ENCODE data around the gene ZNF335. TPM values are rescaled to one million over a fixed set of nuclear protein-coding genes. Genes with fewer than 3 reads are reported as not detected.

The ZNF335 gene
- total and polyA plus RNA-seq, 2 of the 13 experiments (the other 11 are each of a cell fraction or from before 2014, with no cell fraction given): 9.7 to 13.7 TPM

DNA sequence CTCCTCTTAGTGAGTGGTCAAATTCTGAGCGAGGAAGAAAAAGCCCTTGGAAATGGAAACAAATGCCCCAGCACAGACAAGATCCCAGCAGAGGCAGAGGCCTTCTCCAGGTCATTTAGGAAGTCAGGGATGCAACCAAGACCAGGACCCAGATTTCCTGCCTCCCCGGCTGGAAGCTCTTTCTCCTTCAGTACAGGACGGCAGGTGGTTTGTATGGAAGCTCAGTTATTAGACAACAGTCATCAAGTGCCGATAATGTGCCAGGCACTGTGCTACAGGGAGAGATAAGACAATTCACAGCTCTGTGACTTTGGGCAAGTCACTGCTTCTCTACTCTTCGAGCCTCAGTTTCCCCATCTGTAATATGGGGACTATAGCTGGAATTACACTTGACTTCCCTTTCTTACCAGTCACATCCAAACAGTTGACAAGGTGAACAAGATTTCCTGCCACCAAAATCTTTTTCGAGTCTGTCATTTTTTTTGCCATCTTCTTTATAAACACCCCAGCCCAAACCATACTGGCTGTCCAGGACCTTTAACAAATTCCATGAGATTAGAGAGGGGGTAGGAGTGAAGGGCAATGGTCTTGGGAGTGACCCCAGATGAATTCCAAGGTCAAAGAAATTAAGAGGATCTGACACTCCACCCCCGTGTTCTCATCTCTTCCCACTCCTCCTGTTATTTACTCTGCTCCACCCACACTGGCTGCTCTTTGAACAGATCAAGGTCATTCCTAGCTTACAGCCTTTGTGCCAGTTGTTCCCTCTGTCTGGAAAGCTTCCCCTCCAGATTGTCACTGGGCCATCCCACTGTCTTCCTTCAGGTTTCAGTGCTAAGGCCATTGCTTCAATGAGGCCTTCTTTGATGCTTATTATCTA is 42.8 kb upstream of the ZNF335 start (continued):
- TF ChIP-seq ETV6 (CRISPR knock-in tag; conservative IDR thresholded peaks at IDR 0.05): no peak; the same call in 1 of the 2 replicates
- peak; percentile 94 for TF ChIP-seq GATAD2A (CRISPR knock-in tag; IDR thresholded peaks at IDR 0.05)
- no peak for TF ChIP-seq MAFK (conservative IDR thresholded peaks at IDR 0.05 in 1 of 2, IDR thresholded peaks at IDR 0.05 in 1 of 2; ENCODE audit: low read length in 2 of 2)
- TF ChIP-seq, protein P1, sequence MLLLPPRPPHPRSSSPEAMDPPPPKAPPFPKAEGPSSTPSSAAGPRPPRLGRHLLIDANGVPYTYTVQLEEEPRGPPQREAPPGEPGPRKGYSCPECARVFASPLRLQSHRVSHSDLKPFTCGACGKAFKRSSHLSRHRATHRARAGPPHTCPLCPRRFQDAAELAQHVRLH (CRISPR knock-in tag; IDR thresholded peaks at IDR 0.05; ENCODE audit: borderline replicate concordance, low read depth): no peak
- TF ChIP-seq ELF1 (CRISPR knock-in tag; IDR thresholded peaks at IDR 0.05): 0 out of 2 replicates have a peak, but pooled peaks have one; percentile 24
- peak; percentile 58 for TF ChIP-seq NKX3-1 (CRISPR knock-in tag; IDR thresholded peaks at IDR 0.05)
- TF ChIP-seq ZMYM3 (CRISPR knock-in tag; IDR thresholded peaks at IDR 0.05): no peak; the same call in 1 of the 2 replicates
- TF ChIP-seq KLF9 (CRISPR knock-in tag; IDR thresholded peaks at IDR 0.05; ENCODE audit: low read depth): no peak
- TF ChIP-seq, protein P2, sequence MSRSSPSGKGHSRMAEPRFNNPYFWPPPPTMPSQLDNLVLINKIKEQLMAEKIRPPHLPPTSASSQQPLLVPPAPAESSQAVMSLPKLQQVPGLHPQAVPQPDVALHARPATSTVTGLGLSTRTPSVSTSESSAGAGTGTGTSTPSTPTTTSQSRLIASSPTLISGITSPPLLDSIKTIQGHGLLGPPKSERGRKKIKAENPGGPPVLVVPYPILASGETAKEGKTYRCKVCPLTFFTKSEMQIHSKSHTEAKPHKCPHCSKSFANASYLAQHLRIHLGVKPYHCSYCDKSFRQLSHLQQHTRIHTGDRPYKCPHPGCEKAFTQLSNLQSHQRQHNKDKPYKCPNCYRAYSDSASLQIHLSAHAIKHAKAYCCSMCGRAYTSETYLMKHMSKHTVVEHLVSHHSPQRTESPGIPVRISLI (CRISPR knock-in tag; IDR thresholded peaks at IDR 0.05; ENCODE audit: borderline replicate concordance): no peak
- TF ChIP-seq, protein P3, sequence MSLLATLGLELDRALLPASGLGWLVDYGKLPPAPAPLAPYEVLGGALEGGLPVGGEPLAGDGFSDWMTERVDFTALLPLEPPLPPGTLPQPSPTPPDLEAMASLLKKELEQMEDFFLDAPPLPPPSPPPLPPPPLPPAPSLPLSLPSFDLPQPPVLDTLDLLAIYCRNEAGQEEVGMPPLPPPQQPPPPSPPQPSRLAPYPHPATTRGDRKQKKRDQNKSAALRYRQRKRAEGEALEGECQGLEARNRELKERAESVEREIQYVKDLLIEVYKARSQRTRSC (CRISPR knock-in tag; IDR thresholded peaks at IDR 0.05; ENCODE audit: low read depth): no peak
- no peak for TF ChIP-seq TSC22D2 (CRISPR knock-in tag; IDR thresholded peaks at IDR 0.05; ENCODE audit: borderline replicate concordance)
- peak; percentile 69; the same call in 1 of the 2 replicates for TF ChIP-seq ZNF205 (CRISPR knock-in tag; IDR thresholded peaks at IDR 0.05)
- TF ChIP-seq, protein P4, sequence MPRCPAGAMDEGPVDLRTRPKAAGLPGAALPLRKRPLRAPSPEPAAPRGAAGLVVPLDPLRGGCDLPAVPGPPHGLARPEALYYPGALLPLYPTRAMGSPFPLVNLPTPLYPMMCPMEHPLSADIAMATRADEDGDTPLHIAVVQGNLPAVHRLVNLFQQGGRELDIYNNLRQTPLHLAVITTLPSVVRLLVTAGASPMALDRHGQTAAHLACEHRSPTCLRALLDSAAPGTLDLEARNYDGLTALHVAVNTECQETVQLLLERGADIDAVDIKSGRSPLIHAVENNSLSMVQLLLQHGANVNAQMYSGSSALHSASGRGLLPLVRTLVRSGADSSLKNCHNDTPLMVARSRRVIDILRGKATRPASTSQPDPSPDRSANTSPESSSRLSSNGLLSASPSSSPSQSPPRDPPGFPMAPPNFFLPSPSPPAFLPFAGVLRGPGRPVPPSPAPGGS (CRISPR knock-in tag; IDR thresholded peaks at IDR 0.05): no peak
- no peak for TF ChIP-seq POLR2G (IDR thresholded peaks at IDR 0.05; ENCODE audit: low read depth, low read length)
- TF ChIP-seq, protein P5, sequence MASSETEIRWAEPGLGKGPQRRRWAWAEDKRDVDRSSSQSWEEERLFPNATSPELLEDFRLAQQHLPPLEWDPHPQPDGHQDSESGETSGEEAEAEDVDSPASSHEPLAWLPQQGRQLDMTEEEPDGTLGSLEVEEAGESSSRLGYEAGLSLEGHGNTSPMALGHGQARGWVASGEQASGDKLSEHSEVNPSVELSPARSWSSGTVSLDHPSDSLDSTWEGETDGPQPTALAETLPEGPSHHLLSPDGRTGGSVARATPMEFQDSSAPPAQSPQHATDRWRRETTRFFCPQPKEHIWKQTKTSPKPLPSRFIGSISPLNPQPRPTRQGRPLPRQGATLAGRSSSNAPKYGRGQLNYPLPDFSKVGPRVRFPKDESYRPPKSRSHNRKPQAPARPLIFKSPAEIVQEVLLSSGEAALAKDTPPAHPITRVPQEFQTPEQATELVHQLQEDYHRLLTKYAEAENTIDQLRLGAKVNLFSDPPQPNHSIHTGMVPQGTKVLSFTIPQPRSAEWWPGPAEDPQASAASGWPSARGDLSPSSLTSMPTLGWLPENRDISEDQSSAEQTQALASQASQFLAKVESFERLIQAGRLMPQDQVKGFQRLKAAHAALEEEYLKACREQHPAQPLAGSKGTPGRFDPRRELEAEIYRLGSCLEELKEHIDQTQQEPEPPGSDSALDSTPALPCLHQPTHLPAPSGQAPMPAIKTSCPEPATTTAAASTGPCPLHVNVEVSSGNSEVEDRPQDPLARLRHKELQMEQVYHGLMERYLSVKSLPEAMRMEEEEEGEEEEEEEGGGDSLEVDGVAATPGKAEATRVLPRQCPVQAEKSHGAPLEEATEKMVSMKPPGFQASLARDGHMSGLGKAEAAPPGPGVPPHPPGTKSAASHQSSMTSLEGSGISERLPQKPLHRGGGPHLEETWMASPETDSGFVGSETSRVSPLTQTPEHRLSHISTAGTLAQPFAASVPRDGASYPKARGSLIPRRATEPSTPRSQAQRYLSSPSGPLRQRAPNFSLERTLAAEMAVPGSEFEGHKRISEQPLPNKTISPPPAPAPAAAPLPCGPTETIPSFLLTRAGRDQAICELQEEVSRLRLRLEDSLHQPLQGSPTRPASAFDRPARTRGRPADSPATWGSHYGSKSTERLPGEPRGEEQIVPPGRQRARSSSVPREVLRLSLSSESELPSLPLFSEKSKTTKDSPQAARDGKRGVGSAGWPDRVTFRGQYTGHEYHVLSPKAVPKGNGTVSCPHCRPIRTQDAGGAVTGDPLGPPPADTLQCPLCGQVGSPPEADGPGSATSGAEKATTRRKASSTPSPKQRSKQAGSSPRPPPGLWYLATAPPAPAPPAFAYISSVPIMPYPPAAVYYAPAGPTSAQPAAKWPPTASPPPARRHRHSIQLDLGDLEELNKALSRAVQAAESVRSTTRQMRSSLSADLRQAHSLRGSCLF (CRISPR knock-in tag; IDR thresholded peaks at IDR 0.05; ENCODE audit: borderline replicate concordance): no peak
- no peak for TF ChIP-seq ZNF75D (CRISPR knock-in tag; IDR thresholded peaks at IDR 0.05; ENCODE audit: borderline replicate concordance)
- no peak for TF ChIP-seq NFRKB (IDR thresholded peaks at IDR 0.05)
- TF ChIP-seq ZNF782 (CRISPR knock-in tag; IDR thresholded peaks at IDR 0.05; ENCODE audit: borderline replicate concordance): no peak
- TF ChIP-seq FOXK1 (CRISPR knock-in tag; IDR thresholded peaks at IDR 0.05; ENCODE audit: borderline replicate concordance, low read depth): peak; percentile 83; the same call in 1 of the 2 replicates

All from HepG2 (cell line).